Large intestine (tissue), 3 donors: ENCODE data around the gene PIK3AP1. TPM values are rescaled to one million over a fixed set of nuclear protein-coding genes. Genes with fewer than 3 reads are reported as not detected.
"Not testable (repeated sequence)": the region's sequence is repeated elsewhere in the genome, so short reads cannot be mapped to it uniquely, and the experiment has no call there.

Experiments used
- DNase-seq, 2 donors: peaks; one replicate each; pipeline versions ENCODE4 v3.0.0 to v3.0.0-alpha.2; 2013
- H3K27ac ChIP-seq: one replicate; pipeline ENCODE4 v1.5.1; 2013; ENCODE audit warnings: low read length
- H3K27me3 ChIP-seq: 2 replicates; pipeline ENCODE4 v1.6.1; 2013; ENCODE audit warnings: low read length; ENCODE audit not compliant: control insufficient read depth, insufficient read depth
- H3K36me3 ChIP-seq: 2 replicates; pipeline ENCODE4 v1.6.1; 2013; ENCODE audit warnings: low read length; ENCODE audit not compliant: control insufficient read depth, insufficient read depth
- H3K4me1 ChIP-seq: one replicate; pipeline ENCODE4 v1.6.1; 2013; ENCODE audit warnings: low read length; ENCODE audit not compliant: control insufficient read depth, insufficient read depth
- H3K4me3 ChIP-seq: one replicate; pipeline ENCODE4 v1.5.1; 2013; ENCODE audit warnings: low read length
- H3K9me3 ChIP-seq: one replicate; pipeline ENCODE4 v1.6.1; 2013; ENCODE audit warnings: mild to moderate bottlenecking, low read depth, low read length, moderate library complexity; ENCODE audit not compliant: control insufficient read depth
- WGBS: methylation state at CpG from one replicate; pipeline ENCODE4 v1.1.5; 2013; ENCODE audit warnings: low lambda C conversion rate; ENCODE audit not compliant: insufficient coverage; 5-methylcytosine and 5-hydroxymethylcytosine counted together
- polyA plus RNA-seq: library from polyadenylated mRNA; unstranded; fragments of 120-200 nt; gene quantifications from one replicate; pipeline ENCODE4 v1.2.1, GENCODE V29; 2013

The PIK3AP1 gene
- polyA plus RNA-seq, 1 donor = 5.7 TPM

DNA sequence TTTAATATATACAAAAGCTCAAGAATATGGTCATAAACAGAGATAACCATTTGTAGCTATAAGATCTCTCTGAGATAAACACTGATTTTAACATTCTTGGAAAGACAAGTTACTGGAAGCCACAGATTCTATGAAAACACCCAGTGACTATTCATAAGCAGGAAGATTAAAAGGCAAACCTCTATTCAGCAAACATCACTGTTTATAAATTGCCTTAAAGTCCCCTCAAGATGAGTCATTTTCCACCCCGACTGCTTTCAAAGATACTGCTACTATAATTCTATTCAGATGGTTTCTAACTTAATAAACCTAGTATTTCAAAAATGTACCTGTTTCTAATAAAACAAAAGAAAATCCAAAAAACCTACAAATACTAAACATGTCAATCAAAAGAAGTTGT lies 154.5 kb downstream of the PIK3AP1 start:
- no peak overlapping the region for H3K27ac ChIP-seq
- 27% methylated on average over 1 of the region's 1 CpG for WGBS
- no peak for DNase-seq
- no peak overlapping the region for H3K4me3 ChIP-seq
- no peaks in the 10 kb centered on the region for H3K27me3 ChIP-seq
- H3K9me3 ChIP-seq = no peaks in the 10 kb centered on the region
- H3K4me1 ChIP-seq = peaks cover 4% of the 10 kb centered on the region
- peaks cover 40% of the 10 kb centered on the region for H3K36me3 ChIP-seq

DNA sequence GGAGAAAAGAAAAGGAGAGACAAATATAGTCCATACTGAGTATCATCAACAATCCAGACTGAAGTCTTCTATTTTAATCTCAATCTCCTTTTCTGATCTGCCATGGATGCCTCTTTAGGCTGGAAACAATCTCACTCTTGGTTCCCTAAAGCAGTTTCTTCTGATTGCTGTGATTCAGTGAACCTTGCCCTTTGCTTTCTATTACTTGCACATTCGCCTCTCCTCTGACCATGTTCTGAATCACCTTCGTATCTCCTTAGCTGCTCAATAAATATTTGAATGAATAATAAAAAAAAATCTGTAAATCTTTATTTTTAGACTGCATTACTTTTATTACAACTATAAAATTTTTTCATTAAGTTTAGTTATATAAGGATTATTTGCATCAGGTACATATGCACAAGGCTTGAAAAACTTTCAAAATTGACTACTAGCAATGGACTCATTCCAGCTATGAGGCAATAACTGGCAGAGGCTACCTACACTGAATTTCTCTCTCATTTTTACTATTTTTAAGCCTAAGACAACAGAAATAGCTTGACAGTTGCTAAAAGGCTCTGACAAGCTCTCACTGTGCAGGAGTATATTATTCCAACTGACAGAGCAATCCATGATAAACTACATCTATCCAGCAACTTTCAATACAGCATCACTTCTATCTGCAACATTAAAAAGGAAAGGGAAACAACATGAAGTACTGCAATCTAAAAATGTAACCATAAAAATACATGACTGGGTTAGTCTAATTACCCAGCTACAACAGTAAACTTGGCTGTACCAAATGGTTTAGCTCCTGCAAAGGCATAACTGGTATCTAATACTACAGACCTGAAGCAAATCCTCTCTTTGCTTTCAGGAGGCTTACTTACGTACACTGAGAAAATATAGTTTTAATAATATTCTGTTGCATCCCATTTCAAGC lies 159.1 kb downstream of the PIK3AP1 start:
- DNase-seq = peak; percentile 19 to 59
- Histone ChIP-seq H3K36me3 (peaks cover 54% of the 10 kb centered on the region), H3K27ac (peak overlapping the region; percentile 29)

DNA sequence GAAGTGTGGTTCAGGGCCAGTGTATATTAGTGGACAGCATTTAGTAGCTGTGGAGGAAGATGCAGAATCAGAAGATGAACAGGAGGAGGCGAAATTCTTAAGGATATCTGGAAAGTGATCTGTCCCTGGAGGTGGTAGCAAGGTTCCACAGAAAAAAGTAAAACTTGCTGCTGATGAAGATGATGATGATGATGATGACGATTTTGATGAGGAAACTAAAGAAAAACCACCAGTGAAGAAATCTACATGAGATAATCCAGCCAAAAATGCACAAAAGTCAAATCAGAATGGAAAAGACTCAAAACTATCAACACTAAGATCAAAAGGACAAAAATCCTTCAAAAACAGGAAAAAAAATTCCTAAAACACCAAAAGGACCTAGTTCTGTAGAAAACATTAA lies 159.8 kb downstream of the PIK3AP1 start:
- peaks cover 4% of the 10 kb centered on the region for H3K4me1 ChIP-seq
- no peaks in the 10 kb centered on the region for H3K27me3 ChIP-seq
- 90% methylated on average over 2 of the region's 2 CpGs for WGBS
- DNase-seq = no peak
- no peak overlapping the region for H3K4me3 ChIP-seq
- H3K9me3 ChIP-seq = no peaks in the 10 kb centered on the region
- H3K27ac ChIP-seq = peak overlapping the region; percentile 29
- H3K36me3 ChIP-seq = peaks cover 56% of the 10 kb centered on the region

More for the DNA sequence above, 159.1 kb downstream of the PIK3AP1 start:
- H3K27me3 ChIP-seq = no peaks in the 10 kb centered on the region
- WGBS = 100% methylated on average over 1 of the region's 3 CpGs
- H3K4me3 ChIP-seq = no peak overlapping the region
- no peaks in the 10 kb centered on the region for H3K9me3 ChIP-seq
- peaks cover 4% of the 10 kb centered on the region for H3K4me1 ChIP-seq

DNA sequence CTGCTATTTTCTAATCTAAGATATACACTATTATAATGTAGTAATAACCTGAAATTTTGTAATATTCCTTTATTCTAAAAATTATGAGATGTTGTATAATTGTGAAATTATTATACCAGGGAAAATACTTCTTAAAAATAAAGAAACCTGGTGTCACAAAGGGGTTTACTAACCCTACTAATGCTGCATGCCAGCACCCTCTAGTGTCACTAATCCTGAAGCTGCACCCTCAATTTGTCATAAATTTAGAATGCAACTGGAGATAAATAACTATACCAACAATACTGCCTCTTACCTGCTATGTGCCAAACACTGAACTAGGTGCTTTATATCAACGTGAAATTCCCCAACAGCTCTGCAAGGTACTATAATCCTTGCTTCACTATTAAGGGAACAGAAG lies 164.3 kb downstream of the PIK3AP1 start:
- H3K4me3 ChIP-seq = no peak overlapping the region
- H3K4me1 ChIP-seq = no peaks in the 10 kb centered on the region
- H3K27me3 ChIP-seq = no peaks in the 10 kb centered on the region
- H3K27ac ChIP-seq = no peak overlapping the region
- H3K9me3 ChIP-seq = no peaks in the 10 kb centered on the region
- DNase-seq = no peak
- no CpG with 5 or more reads among the region's 1 CpG for WGBS
- H3K36me3 ChIP-seq = peaks cover 64% of the 10 kb centered on the region

DNA sequence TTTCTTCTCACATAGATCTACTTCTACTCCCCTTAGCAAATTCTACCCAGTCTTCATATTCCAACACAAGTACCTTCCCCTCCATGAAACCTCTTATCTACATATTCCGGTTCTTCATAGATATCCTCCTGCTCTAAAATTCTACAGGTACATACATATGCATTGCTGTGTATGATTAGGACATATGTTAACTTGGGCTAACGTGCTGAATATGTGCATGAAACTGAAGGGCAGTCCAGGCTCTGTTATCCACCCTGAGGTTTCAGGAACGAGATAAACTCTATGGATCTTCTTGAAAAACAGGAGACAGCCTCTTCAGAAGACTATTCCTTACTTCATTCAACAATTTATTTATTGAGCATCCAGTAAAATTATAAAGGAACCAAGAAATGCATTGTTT lies 165.0 kb downstream of the PIK3AP1 start:
- Histone ChIP-seq H3K4me3 (no peak overlapping the region), H3K36me3 (peaks cover 65% of the 10 kb centered on the region), H3K27me3 (no peaks in the 10 kb centered on the region), H3K9me3 (no peaks in the 10 kb centered on the region), H3K27ac (no peak overlapping the region), H3K4me1 (no peaks in the 10 kb centered on the region)
- no peak for DNase-seq
- WGBS = no CpG with 5 or more reads among the region's 3 CpGs

DNA sequence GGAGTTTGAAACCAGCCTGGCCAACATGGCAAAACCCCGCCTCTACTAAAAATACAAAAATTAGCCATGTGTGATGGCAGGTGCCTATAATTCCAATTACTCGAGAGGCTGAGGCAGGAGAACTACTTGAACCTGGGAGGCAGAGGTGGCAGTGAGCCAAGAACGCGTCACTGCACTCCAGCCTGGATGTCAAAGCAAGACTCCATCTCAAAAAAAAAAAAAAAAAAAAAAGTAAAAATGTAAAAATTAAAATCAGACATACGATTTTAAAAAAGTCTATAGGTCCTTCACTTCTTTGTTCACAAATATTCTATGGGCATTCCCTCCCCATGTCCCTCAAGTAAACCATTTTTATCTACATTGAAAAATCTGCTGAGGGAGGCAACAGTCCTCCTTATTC lies 171.7 kb downstream of the PIK3AP1 start:
- H3K4me3 ChIP-seq = no peak overlapping the region
- H3K4me1 ChIP-seq = no peaks in the 10 kb centered on the region
- no peak for DNase-seq
- H3K27me3 ChIP-seq = no peaks in the 10 kb centered on the region
- no peaks in the 10 kb centered on the region for H3K9me3 ChIP-seq
- WGBS = 100% methylated on average over 2 of the region's 5 CpGs
- no peak overlapping the region for H3K27ac ChIP-seq
- H3K36me3 ChIP-seq = peaks cover 49% of the 10 kb centered on the region

DNA sequence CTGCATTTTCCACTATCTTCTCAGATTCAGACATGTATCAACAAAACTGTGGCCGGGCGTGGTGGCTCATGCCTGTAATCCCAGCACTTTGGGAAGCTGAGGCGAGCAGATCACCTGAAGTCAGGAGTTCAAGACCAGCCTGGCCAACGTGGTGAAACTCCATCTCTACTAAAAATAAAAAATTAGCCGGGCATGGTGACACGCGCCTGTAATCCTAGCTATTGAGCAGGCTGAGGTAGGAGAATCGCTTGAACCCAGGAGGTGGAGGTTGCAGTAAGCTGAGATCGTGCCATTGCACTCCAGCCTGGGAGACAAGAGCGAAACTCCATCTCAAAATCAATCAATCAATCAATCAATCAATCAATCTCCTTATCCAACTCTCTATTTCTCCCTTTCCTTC lies 174.8 kb downstream of the PIK3AP1 start:
- not testable (repeated sequence) for H3K27me3 ChIP-seq, H3K4me1 ChIP-seq, H3K27ac ChIP-seq, H3K9me3 ChIP-seq, H3K4me3 ChIP-seq, DNase-seq
- peaks cover 53% of the 10 kb centered on the region for H3K36me3 ChIP-seq
- WGBS = no CpG with 5 or more reads among the region's 10 CpGs

Other genes starting within 250 kb of the PIK3AP1 start
- gene TLL2, start 206.6 kb downstream of the PIK3AP1 start, polyA plus RNA-seq = 0.99 TPM
- 211 TPM for gene TM9SF3, start 133.5 kb downstream of the PIK3AP1 start, polyA plus RNA-seq
- gene LCOR, start 111.8 kb upstream of the PIK3AP1 start, polyA plus RNA-seq = 46.1 TPM